OCI-LY1 (cell line): Measurements from ENCODE around the gene CSMD2.

ENCODE experiments used
- H2AFZ ChIP-seq: fragments of 200-600 bp; sonication (generic), shearing (Covaris generic); 2 replicates; pipeline ENCODE4 v1.6.0; 2014; ENCODE audit warnings: antibody characterized with exemption, mild to moderate bottlenecking, low read length
- H3F3A ChIP-seq: fragments of 200-600 bp; sonication (generic), shearing (Covaris generic); 2 replicates; pipeline ENCODE4 v1.6.0; 2014; ENCODE audit warnings: mild to moderate bottlenecking, antibody characterized with exemption, low read length, moderate library complexity; ENCODE audit not compliant: insufficient read depth
- H3K27ac ChIP-seq: fragments of 200-600 bp; sonication (generic); 2 replicates; pipeline ENCODE4 v1.5.1; 2014; ENCODE audit warnings: low read length, mixed run types, mild to moderate bottlenecking, low read depth; ENCODE audit not compliant: poor library complexity, severe bottlenecking
- H3K27me3 ChIP-seq: fragments of 200-600 bp; sonication (generic); 2 replicates; pipeline ENCODE4 v1.6.0; 2014; ENCODE audit warnings: antibody characterized with exemption, mild to moderate bottlenecking, low read length, moderate library complexity; ENCODE audit not compliant: insufficient read depth
- H3K36me3 ChIP-seq: fragments of 200-600 bp; sonication (generic); 2 replicates; pipeline ENCODE4 v1.6.1; 2014; ENCODE audit warnings: mild to moderate bottlenecking, antibody characterized with exemption, low read length, moderate library complexity, mixed read lengths; ENCODE audit not compliant: insufficient read depth
- H3K4me1 ChIP-seq: fragments of 200-600 bp; sonication (generic); 2 replicates; pipeline ENCODE4 v1.5.1; 2014; ENCODE audit warnings: mild to moderate bottlenecking, low read length, moderate library complexity; ENCODE audit not compliant: insufficient read depth, severe bottlenecking
- H3K4me2 ChIP-seq: fragments of 200-600 bp; sonication (generic), shearing (Covaris generic); 2 replicates; pipeline ENCODE4 v1.6.1; 2014; ENCODE audit warnings: low read length
- H3K4me3 ChIP-seq: fragments of 200-600 bp; sonication (generic); 2 replicates; pipeline ENCODE4 v1.5.1; 2014; ENCODE audit warnings: low read length, low read depth, mild to moderate bottlenecking, mixed read lengths; ENCODE audit not compliant: poor library complexity, severe bottlenecking
- H3K79me2 ChIP-seq: fragments of 200-600 bp; shearing (Covaris generic); 2 replicates; pipeline ENCODE4 v1.6.1; 2016; ENCODE audit warnings: mixed run types, low read length, mixed read lengths; ENCODE audit not compliant: insufficient read depth
- H3K9ac ChIP-seq: fragments of 200-600 bp; sonication (generic), shearing (Covaris generic); 2 replicates; pipeline ENCODE4 v1.6.1; 2014; ENCODE audit warnings: mild to moderate bottlenecking, low read length, mixed read lengths
- H3K9me2 ChIP-seq: fragments of 200-600 bp; sonication (generic), shearing (Covaris generic); 2 replicates; pipeline ENCODE4 v1.6.1; 2014; ENCODE audit warnings: low read depth, mild to moderate bottlenecking, low read length, mixed read lengths
- H3K9me3 ChIP-seq: fragments of 200-600 bp; shearing (Covaris generic); 2 replicates; pipeline ENCODE4 v1.6.1; 2014; ENCODE audit warnings: low read length, mixed read lengths
- H4K20me1 ChIP-seq: fragments of 200-600 bp; sonication (generic), shearing (Covaris generic); 2 replicates; pipeline ENCODE4 v1.6.0; 2016; ENCODE audit warnings: mild to moderate bottlenecking, low read length; ENCODE audit not compliant: insufficient read depth
- EZH2 ChIP-seq: fragments of 200-600 bp; sonication (generic), shearing (Covaris generic); IDR thresholded peaks from 2 replicates; pipeline ENCODE4 v1.8.0; 2017; ENCODE audit warnings: borderline replicate concordance, mixed run types, mild to moderate bottlenecking, antibody characterized with exemption, low read length, moderate library complexity, mixed read lengths
- TF ChIP-seq, protein P1 (sequence below): fragments of 200-600 bp; sonication (generic), shearing (Covaris generic); IDR thresholded peaks from 2 replicates; pipeline ENCODE4 v1.5.1; 2017; ENCODE audit warnings: mild to moderate bottlenecking, antibody characterized with exemption, low read length, moderate library complexity, mixed read lengths

CSMD2 gene

DNA sequence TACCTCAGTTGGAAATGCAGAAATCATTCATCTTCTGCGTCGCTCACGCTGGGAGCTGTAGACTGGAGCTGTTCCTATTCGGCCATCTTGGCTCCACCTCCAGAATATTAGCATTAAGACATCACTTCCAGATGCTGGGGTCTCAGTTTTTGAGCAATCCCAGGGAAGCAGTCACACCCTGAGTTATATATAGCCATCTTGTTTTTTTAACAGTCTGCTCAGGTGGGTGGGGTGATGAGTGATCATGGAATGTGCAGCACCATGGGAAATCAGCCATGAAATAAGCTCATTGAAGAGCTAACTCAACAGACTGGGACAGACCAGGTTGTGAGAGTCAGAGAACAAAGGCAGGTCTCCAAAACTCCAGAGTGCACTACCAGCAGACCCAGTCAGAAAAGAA lies 328.1 kb downstream of the CSMD2 start:
- no peaks in the 10 kb centered on the region for H3K79me2 ChIP-seq
- H3F3A ChIP-seq = no peaks in the 10 kb centered on the region
- TF ChIP-seq, protein P1, sequence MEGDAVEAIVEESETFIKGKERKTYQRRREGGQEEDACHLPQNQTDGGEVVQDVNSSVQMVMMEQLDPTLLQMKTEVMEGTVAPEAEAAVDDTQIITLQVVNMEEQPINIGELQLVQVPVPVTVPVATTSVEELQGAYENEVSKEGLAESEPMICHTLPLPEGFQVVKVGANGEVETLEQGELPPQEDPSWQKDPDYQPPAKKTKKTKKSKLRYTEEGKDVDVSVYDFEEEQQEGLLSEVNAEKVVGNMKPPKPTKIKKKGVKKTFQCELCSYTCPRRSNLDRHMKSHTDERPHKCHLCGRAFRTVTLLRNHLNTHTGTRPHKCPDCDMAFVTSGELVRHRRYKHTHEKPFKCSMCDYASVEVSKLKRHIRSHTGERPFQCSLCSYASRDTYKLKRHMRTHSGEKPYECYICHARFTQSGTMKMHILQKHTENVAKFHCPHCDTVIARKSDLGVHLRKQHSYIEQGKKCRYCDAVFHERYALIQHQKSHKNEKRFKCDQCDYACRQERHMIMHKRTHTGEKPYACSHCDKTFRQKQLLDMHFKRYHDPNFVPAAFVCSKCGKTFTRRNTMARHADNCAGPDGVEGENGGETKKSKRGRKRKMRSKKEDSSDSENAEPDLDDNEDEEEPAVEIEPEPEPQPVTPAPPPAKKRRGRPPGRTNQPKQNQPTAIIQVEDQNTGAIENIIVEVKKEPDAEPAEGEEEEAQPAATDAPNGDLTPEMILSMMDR = no peak
- TF ChIP-seq EZH2 = no peak
- H4K20me1 ChIP-seq = no peaks in the 10 kb centered on the region
- H2AFZ ChIP-seq = no peak overlapping the region
- H3K4me2 ChIP-seq = no peak overlapping the region
- no peaks in the 10 kb centered on the region for H3K9me2 ChIP-seq
- H3K4me1 ChIP-seq = no peaks in the 10 kb centered on the region
- no peak overlapping the region for H3K9ac ChIP-seq
- no peak overlapping the region for H3K27ac ChIP-seq
- H3K36me3 ChIP-seq = no peaks in the 10 kb centered on the region
- H3K27me3 ChIP-seq = no peaks in the 10 kb centered on the region
- H3K9me3 ChIP-seq = no peaks in the 10 kb centered on the region
- no peak overlapping the region for H3K4me3 ChIP-seq

DNA sequence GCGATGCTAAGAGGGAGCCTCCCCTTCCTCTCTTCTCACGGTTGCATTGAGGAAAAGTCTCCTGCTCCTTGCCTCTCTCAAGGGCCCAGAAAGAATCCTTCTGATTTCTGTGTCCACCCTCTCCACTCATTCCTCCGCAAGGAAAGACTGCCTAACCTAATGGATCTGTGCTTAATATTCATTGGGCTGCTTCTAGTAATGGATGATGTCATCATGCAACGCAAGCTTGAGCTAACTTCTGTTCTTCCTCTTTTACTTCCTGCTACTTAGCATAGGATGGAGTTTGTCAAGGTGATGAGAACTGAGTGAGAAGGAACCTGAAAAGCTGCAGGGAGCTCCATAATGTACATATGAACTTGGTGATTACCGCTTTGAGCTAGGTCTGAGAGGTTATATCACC lies 336.4 kb downstream of the CSMD2 start:
- H3K9ac ChIP-seq = no peak overlapping the region
- H2AFZ ChIP-seq = no peak overlapping the region
- no peaks in the 10 kb centered on the region for H3K36me3 ChIP-seq
- no peaks in the 10 kb centered on the region for H3K4me1 ChIP-seq
- no peak for TF ChIP-seq EZH2
- TF ChIP-seq, protein P1 = no peak
- no peaks in the 10 kb centered on the region for H3K9me2 ChIP-seq
- no peaks in the 10 kb centered on the region for H3K79me2 ChIP-seq
- H3K4me2 ChIP-seq = no peak overlapping the region
- no peak overlapping the region for H3K27ac ChIP-seq
- H3K27me3 ChIP-seq = no peaks in the 10 kb centered on the region
- no peaks in the 10 kb centered on the region for H3F3A ChIP-seq
- no peak overlapping the region for H3K4me3 ChIP-seq
- H3K9me3 ChIP-seq = no peaks in the 10 kb centered on the region
- H4K20me1 ChIP-seq = no peaks in the 10 kb centered on the region

GRCh38 chr1:33828059-33828458 lies 337.0 kb downstream of the CSMD2 start:
- no peaks in the 10 kb centered on the region for H3K9me2 ChIP-seq
- no peaks in the 10 kb centered on the region for H3K36me3 ChIP-seq
- H3K9ac ChIP-seq = no peak overlapping the region
- no peak overlapping the region for H2AFZ ChIP-seq
- no peaks in the 10 kb centered on the region for H3K9me3 ChIP-seq
- H3K4me1 ChIP-seq = no peaks in the 10 kb centered on the region
- no peak overlapping the region for H3K4me3 ChIP-seq
- no peak overlapping the region for H3K27ac ChIP-seq
- no peaks in the 10 kb centered on the region for H3F3A ChIP-seq
- H3K79me2 ChIP-seq = no peaks in the 10 kb centered on the region
- TF ChIP-seq, protein P1 = no peak
- no peak for TF ChIP-seq EZH2
- H3K4me2 ChIP-seq = no peak overlapping the region
- no peaks in the 10 kb centered on the region for H4K20me1 ChIP-seq
- no peaks in the 10 kb centered on the region for H3K27me3 ChIP-seq
